Type B pancreatic cell (in vitro differentiated cells): Measurements from ENCODE around the gene ERBB2. TPM values are rescaled to one million over a fixed set of nuclear protein-coding genes. Genes with fewer than 3 reads are reported as not detected.

Experiments used
- DNase-seq: peaks from one replicate; pipeline ENCODE4 v3.0.0; 2021; ENCODE audit warnings: mixed read lengths; ENCODE audit not compliant: unreplicated experiment; ENCODE audit errors: extremely low spot score
- H3K27ac Mint-ChIP-seq: 2 replicates; pipeline ENCODE4 v1.8.0; 2021; ENCODE audit warnings: mild to moderate bottlenecking, mixed read lengths
- H3K27me3 Mint-ChIP-seq: 2 replicates; pipeline ENCODE4 v1.8.0; 2021; ENCODE audit warnings: mixed read lengths
- H3K36me3 Mint-ChIP-seq: 2 replicates; pipeline ENCODE4 v1.8.0; 2021; ENCODE audit warnings: mixed read lengths
- H3K4me1 Mint-ChIP-seq: one replicate; pipeline ENCODE4 v1.8.0; 2021; ENCODE audit warnings: mixed read lengths; ENCODE audit not compliant: unreplicated experiment
- H3K4me3 Mint-ChIP-seq: 2 replicates; pipeline ENCODE4 v1.8.0; 2021; ENCODE audit warnings: mild to moderate bottlenecking, mixed read lengths
- H3K9me3 Mint-ChIP-seq: 2 replicates; pipeline ENCODE4 v1.8.0; 2021; ENCODE audit warnings: mixed read lengths
- total RNA-seq: library from RNA; stranded (reverse); gene quantifications from 2 replicates; pipeline ENCODE4 v1.2.1, GENCODE V29; 2021; ENCODE audit warnings: low replicate concordance
- TF ChIP-seq, protein P1 (sequence below): fragments of 200-600 bp; sonication (generic); conservative IDR thresholded peaks from 2 replicates; pipeline ENCODE4 v1.5.0; 2021; ENCODE audit warnings: antibody characterized with exemption, mild to moderate bottlenecking

The ERBB2 gene
- total RNA-seq, 1 donor from 2014 or later = 123 TPM

DNA sequence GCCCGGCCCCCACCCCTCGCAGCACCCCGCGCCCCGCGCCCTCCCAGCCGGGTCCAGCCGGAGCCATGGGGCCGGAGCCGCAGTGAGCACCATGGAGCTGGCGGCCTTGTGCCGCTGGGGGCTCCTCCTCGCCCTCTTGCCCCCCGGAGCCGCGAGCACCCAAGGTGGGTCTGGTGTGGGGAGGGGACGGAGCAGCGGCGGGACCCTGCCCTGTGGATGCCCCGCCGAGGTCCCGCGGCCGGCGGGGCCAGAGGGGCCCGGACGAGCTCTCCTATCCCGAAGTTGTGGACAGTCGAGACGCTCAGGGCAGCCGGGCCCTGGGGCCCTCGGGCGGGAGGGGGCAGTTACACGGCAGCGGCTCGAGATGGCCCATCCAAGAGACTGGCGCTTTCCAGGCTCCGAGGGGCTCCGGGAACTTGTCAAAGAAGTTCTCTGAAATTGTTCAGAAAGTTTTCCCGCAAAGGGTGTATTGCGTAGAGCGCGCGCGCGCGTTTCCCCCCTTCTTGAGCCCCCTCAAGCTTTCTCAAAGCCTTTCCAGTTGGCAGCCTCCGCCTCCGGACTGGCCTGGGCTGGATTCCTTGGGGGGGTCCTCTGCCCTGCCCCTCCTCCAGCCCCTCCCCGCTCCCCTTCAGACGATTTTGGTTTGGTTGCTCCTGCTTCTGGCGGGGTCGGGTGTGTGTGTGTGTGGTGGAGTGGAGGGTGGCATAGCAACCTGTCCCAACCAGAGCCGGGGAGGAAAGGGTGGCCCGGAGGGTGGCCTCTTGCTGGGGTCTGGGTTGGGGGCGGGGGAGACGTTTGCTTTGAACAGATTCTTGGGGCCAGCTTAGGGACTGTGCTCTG, 504 bp downstream of the ERBB2 start:
- TF ChIP-seq, protein P1, sequence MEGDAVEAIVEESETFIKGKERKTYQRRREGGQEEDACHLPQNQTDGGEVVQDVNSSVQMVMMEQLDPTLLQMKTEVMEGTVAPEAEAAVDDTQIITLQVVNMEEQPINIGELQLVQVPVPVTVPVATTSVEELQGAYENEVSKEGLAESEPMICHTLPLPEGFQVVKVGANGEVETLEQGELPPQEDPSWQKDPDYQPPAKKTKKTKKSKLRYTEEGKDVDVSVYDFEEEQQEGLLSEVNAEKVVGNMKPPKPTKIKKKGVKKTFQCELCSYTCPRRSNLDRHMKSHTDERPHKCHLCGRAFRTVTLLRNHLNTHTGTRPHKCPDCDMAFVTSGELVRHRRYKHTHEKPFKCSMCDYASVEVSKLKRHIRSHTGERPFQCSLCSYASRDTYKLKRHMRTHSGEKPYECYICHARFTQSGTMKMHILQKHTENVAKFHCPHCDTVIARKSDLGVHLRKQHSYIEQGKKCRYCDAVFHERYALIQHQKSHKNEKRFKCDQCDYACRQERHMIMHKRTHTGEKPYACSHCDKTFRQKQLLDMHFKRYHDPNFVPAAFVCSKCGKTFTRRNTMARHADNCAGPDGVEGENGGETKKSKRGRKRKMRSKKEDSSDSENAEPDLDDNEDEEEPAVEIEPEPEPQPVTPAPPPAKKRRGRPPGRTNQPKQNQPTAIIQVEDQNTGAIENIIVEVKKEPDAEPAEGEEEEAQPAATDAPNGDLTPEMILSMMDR = no peak
- Mint-ChIP-seq H3K27me3 (no peaks in the 10 kb centered on the region), H3K4me3 (peak overlapping the region; percentile 99), H3K36me3 (peaks cover 6% of the 10 kb centered on the region), H3K4me1 (peaks cover 45% of the 10 kb centered on the region), H3K9me3 (no peaks in the 10 kb centered on the region), H3K27ac (peak overlapping the region; percentile 97)
- peak; percentile 77 for DNase-seq

DNA sequence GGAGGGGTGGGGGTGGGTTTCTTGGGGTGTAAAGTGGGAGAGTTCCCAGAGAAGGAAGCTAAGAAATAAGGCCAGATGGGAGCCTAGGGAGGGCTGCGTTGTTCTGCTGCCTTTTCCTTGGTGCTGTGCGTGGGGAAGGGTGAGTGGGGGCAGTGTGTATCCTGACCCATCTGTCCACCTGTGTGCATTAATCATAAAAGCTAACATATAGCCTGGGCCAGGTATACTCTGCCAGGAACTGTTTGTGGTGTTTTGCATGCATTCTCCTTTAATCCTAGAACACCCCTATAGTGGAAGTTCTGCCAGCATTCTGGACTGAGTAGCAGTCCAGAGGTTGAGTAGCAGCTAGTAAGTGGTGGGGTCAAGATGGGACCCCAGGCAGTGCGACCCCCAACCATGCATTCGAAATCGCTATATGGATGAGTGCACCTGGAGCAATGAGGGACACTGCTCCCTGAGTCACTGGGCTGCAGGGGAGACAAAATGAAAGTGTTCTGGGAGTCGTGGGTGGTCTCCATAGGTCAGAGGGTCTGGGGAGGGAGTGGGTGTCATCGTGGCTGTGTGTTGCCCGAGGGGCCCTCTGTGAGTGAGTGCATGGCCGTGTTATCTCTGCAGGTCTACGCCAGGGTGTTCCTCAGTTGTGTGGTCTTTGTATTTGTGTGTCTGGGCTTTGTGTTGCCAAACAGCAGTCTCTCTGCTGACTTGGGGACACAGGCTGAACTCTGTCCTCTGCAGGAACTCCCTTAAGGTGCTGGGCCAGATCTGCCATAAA, 1.3 kb downstream of the ERBB2 start:
- peaks cover 41% of the 10 kb centered on the region for H3K4me1 Mint-ChIP-seq
- H3K9me3 Mint-ChIP-seq = no peaks in the 10 kb centered on the region
- peaks cover 6% of the 10 kb centered on the region for H3K36me3 Mint-ChIP-seq
- TF ChIP-seq, protein P1 = no peak
- peak overlapping the region; percentile 99 for H3K4me3 Mint-ChIP-seq
- no peak for DNase-seq
- H3K27ac Mint-ChIP-seq = peak overlapping the region; percentile 89
- no peaks in the 10 kb centered on the region for H3K27me3 Mint-ChIP-seq

DNA sequence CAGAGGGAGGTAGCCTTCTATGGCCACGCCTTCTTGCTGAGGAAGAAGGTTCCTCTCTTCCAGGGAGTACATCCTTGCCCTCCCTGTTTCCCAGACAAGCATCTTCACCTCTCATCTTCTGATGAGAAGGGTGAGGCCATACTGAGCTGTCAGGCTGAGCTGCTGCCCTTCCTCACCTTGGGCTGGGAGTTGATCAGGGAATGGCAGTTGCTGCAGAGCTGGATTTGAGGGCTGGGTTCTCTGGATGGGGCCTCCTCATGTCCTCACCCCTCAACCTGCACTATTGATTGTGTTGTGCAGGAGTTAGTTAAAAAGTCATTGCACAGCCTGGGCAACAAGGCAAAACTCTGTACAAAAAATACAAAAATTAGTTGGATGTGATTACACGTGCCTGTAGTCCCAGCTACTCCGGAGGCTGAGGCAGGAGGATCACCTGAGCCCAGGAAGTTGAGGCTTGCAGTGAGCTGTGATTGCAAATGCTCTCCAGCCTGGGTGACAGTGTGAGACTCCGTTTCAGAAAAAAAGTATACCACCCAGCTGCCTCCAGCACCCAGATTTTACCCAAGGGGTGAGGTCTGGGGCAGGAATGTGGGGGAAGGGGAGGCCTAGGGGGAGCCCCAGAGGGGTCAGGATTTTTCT, 2.0 kb downstream of the ERBB2 start:
- no peak for DNase-seq
- Mint-ChIP-seq H3K27me3 (no peaks in the 10 kb centered on the region), H3K4me3 (peak overlapping the region; percentile 99), H3K9me3 (no peaks in the 10 kb centered on the region), H3K27ac (peak overlapping the region; percentile 89), H3K4me1 (peaks cover 41% of the 10 kb centered on the region), H3K36me3 (peaks cover 6% of the 10 kb centered on the region)
- TF ChIP-seq, protein P1 = no peak

DNA sequence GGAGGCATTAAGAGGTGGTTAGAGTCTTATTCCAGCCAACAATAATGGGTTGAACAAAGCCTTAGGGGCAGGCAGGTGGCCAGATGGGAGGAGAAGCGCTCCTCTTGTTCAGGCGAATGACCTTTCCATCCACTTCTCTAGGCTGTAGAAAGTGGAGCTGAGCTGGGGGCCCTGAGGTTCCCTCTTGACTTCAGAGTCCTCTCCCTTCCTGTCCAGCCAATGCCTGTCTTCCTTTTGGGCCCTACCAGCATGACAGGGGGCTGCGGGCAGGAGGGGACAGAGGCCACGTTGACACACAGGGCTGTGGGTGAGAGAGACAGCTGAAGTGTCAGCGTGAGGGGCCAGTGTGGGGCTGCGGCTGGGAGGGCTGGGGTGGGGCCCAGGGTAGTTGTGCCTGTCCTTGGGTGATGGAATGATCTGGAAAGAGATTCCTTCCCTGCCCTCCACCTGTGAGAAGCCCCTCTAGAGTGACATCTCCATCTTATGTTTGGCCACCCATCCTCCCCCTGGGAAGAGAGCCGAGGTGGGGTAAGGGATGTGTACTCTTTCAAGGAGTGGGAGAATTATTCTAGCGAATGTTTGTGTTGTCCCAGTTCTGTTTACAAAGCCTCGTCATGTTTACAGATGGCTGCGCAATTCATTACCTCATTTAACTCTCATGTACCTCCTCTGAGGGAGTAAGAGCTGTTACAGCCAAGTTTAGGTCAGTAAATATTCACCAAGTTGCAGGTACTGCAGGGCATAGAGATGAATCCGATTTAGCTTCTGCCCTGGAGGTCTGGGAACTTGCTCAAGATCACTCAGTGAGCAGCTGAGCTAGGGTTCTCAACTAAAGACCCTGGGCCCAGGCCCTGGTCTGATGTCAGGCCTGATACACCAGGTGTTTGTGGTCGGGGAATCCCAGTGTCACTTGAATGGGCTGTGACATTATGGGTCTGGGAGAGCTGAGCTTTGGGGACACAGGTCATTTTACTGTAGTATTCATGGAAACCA, 3.3 kb downstream of the ERBB2 start:
- peaks cover 41% of the 10 kb centered on the region for H3K4me1 Mint-ChIP-seq
- TF ChIP-seq, protein P1 = no peak
- no peaks in the 10 kb centered on the region for H3K27me3 Mint-ChIP-seq
- H3K9me3 Mint-ChIP-seq = no peaks in the 10 kb centered on the region
- DNase-seq = no peak
- peak overlapping the region; percentile 82 for H3K27ac Mint-ChIP-seq
- peaks cover 6% of the 10 kb centered on the region for H3K36me3 Mint-ChIP-seq
- peak overlapping the region; percentile 99 for H3K4me3 Mint-ChIP-seq

DNA sequence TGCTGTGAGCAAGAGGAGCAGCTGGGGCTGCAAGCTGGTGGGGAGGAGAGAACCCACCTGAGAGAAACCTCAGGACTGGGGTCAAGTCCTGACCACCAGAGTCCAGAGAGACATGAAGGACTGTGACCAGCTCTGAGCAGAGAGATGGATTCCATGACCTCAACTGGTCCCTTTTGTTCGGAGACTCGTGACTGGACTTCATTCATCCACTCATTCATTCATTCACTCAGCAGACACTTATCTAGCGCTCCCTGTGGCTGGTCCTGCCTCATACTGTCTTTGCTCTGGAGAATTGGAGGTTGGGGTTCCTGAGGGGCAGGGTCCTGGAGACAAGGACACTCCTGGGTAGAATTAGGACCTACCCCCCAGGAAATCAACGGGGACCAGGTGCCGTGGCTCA, 4.0 kb downstream of the ERBB2 start:
- Mint-ChIP-seq H3K4me1 (peaks cover 39% of the 10 kb centered on the region), H3K27ac (peak overlapping the region; percentile 82), H3K36me3 (peaks cover 6% of the 10 kb centered on the region), H3K4me3 (no peak overlapping the region), H3K27me3 (no peaks in the 10 kb centered on the region), H3K9me3 (no peaks in the 10 kb centered on the region)
- TF ChIP-seq, protein P1 = no peak
- DNase-seq = no peak
